ENCODE results near the gene SENP8.
A peak's percentile ranks its signal among the peaks of the same experiment; 100 is the strongest.

Gene SENP8

GRCh38 chr15:72113347-72114031 is 4.7 kb upstream of the SENP8 start:
- no peak for DNase-seq (ENCODE audit: low read depth in 2 of 2)

DNA sequence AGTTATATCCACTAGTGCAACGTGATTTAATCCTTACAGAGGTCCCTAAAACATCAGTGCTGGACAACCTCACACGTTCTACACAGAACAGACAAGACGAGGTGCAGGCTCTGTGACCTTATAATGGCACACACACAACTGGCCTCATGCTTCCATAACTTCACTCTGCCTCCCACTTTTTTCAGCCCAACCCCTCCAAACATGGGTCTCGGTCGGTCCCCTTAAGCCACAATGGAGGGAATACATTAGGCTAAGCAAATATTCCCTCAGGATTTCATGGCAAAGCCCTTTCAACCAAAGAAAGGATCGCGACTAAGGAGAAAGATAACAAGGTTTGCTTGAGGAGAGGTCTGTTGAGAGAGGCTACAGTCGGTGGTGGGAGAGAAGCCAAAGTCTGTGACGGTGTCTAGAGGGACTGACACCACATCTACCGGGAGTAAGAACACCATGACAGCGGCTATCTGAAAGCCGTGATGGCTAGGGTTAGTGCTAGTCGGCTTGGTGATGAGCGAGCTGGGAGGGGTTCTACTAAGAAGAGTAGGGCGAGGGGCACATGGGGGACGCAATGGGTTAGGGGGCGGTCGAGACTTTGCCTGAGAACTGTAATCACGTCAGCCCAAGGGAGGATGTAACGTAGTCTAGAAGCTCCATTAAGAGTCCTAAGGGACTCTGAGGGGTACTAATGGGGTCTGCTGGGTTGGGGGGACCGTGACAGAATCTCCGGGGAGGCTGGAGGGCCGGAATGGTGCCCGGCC is 1.3 kb upstream of the SENP8 start:
- no peak for DNase-seq (ENCODE audit: low read depth in 2 of 2)

DNA sequence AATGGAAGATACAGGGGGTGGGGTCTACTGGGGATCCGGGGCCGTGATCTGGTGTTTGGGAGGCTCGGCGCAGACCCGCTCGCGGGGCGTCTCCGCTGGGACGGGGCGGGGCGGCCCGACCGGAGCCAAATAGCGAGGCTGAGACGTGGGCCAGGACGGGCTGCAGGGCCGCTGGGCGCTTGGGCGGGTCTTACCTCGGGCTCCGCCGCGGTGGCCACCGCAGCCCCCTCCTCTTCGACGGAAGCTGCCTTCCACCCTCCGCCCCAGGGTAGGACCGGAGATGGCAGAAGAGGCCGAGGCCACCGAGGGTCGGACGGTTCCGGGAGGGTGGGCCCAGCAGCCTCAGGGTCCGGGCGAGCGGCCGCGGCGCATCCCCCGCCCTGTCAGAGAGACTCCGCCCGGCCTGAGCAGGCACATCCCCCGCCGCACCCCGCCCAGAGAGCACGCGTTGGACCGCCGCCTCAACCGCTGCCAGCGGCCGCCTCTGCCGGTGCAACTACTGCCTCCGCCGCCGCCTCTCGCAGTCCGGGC is 652 bp upstream of the SENP8 start:
- peak; percentile 34 to 36 for DNase-seq (ENCODE audit: low read depth in 2 of 2)

DNA sequence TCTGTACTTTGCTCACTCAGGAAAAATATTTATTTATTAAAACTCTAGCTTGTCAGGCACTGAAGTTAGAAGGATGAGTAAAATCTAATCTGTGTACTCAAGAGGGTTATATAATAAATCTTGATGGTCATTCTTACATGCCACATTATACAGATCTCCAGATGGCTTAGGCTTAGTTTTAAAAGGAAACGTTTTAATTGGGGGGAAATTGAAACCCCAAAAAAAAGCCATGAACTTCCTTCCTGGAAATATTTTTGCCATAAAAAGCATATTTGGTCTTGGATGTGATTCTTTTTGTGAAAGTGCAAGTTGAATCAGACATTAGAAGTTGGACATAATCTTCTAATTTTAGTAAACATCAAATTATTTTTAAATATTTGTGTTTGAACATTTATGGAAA is 6.0 kb downstream of the SENP8 start:
- DNase-seq (ENCODE audit: low read depth in 2 of 2) = no peak

- no peak for DNase-seq (ENCODE audit: low read depth in 2 of 2)
Observed at GRCh38 chr15:72127724-72128322, 9.6 kb downstream of the SENP8 start.

- no peak for DNase-seq (ENCODE audit: low read depth in 2 of 2)
Observed at GRCh38 chr15:72128359-72128758, 10.2 kb downstream of the SENP8 start.

- DNase-seq (ENCODE audit: low read depth in 2 of 2) = no peak
Observed at GRCh38 chr15:72130272-72130671, 12.1 kb downstream of the SENP8 start.

- DNase-seq (ENCODE audit: low read depth in 2 of 2) = no peak
Observed at GRCh38 chr15:72131922-72132321, 13.7 kb downstream of the SENP8 start.

DNA sequence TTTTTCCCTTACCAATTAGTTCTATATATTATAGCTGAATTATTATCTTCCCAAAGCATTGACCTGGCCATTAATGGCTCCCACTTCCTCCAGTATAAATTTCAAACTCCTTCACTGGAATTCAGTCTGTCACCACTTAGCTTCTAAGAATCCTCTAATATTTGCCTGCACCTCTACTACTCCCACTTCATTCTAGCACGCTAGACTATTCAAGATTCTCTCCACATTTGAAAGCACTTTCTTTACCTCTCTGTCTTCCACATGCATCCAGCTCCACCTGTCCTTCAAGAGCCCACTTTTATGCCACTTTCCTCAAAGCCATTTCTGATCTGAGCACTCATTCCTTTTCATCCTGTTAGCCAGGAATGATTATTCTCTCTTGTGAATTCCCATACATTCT is 15.0 kb downstream of the SENP8 start:
- no peak for DNase-seq (ENCODE audit: low read depth in 2 of 2)

- no peak for DNase-seq (ENCODE audit: low read depth in 2 of 2)
Observed at GRCh38 chr15:72135719-72136118, 17.5 kb downstream of the SENP8 start.

GRCh38 chr15:72136170-72137051 is 18.2 kb downstream of the SENP8 start:
- no peak for DNase-seq (ENCODE audit: low read depth in 2 of 2)

DNA sequence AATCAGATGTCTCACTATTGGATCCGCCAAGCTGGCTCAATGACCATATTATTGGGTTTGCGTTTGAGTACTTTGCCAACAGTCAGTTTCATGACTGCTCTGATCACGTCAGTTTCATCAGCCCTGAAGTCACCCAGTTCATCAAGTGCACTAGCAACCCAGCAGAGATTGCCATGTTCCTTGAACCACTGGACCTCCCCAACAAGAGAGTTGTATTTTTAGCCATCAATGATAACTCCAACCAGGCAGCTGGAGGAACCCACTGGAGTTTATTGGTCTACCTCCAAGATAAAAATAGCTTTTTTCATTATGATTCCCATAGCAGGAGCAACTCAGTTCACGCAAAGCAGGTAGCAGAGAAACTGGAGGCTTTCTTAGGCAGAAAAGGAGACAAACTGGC is 21.5 kb downstream of the SENP8 start:
- no peak for DNase-seq (ENCODE audit: low read depth in 2 of 2)

- DNase-seq (ENCODE audit: low read depth in 2 of 2) = no peak
Observed at GRCh38 chr15:72140088-72140487, 21.9 kb downstream of the SENP8 start.

- no peak for DNase-seq (ENCODE audit: low read depth in 2 of 2)
Observed at GRCh38 chr15:72141171-72142084, 23.2 kb downstream of the SENP8 start.

DNA sequence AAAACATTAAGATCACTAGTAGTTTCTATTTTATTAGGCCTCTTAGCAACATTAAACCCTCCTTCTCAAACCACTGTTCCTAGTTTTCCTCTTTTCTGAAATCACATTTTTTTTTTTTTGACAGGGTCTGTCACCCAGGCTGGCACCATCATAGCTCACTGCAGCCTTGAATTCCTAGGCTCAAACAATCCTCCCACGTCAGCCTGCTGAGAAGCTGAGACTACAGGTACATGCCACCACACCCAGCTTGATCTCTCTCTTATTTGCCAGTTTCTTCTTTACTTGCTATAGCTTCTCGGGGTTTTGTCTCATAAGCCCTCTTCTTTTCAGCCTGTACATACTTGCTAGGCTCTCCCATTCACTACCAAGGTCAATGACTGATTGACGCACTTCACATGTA is 28.0 kb downstream of the SENP8 start:
- no peak for DNase-seq (ENCODE audit: low read depth in 2 of 2)

DNA sequence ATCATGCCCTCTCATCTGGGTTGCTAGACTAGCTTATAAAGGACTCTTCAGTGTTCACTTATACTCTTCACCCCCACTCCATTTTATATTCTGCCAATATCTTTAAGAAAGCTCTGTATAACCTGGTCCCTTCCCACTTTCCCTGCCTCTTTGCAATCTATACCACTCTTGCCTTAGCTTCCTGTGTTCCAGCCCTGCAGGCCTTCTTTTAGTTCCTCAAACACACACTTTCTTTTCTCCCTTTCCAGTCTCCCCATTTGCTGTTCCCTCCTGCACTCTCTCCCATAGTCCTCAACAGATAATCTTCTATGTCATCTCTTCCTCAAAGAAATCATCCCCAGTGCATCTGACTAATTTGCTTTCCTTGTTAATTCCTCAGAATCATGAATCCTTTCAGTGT is 28.7 kb downstream of the SENP8 start:
- DNase-seq (ENCODE audit: low read depth in 2 of 2) = no peak

DNA sequence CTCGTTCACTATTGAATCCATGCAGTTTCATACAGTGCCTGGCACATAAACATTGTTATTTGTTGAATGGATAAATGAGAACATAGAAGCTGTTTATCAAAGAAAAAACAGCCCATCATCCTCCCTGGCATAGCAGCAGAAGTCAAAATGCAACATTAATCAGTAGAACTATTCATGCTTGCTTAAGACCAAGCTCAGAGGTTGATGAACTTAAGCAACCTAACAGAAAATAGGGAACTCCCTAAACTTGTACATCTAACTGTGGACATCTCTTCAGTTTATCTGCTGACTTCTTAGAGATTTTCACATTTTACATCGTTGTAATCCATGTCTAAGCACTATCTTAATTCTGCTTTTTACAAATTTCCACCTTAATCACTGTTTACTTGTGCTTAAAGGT is 29.2 kb downstream of the SENP8 start:
- DNase-seq (ENCODE audit: low read depth in 2 of 2) = no peak

DNA sequence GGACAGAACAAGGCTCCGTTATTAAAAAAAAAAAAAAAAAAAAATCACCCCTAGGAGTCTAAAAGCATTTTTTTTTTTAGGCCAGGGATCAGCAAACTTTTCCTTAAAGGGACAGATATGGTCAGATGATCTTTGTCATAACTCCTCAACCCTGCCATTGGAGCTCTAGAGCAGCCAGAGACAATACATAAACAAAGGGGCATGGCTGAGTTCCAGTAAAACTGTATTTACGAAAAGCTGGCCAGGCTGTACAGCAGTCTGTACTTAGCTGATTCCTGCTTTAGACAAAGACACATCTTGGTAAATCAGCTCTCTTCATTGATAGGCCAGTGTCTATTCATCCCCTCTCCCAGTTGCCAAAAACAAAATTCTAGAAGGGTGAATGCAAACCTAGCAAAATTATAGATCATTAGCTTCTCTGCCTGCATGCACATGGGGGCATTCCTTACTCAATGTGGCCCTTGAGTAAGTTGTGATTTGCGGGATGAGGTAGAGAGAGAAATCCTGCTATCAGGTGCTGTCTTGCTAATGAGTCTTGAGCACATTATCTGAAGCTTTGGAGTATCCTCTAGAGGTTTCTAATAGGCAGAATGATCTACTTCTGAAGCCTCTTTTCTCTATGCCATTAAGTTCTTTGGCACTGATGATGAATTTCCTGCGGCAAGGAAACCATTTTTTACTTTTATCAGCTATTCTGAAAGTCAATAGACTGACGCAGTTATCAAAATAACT is 35.2 kb downstream of the SENP8 start:
- no peak for DNase-seq (ENCODE audit: low read depth in 2 of 2)

GRCh38 chr15:72154316-72154715 is 36.1 kb downstream of the SENP8 start:
- DNase-seq (ENCODE audit: low read depth in 2 of 2) = no peak

DNA sequence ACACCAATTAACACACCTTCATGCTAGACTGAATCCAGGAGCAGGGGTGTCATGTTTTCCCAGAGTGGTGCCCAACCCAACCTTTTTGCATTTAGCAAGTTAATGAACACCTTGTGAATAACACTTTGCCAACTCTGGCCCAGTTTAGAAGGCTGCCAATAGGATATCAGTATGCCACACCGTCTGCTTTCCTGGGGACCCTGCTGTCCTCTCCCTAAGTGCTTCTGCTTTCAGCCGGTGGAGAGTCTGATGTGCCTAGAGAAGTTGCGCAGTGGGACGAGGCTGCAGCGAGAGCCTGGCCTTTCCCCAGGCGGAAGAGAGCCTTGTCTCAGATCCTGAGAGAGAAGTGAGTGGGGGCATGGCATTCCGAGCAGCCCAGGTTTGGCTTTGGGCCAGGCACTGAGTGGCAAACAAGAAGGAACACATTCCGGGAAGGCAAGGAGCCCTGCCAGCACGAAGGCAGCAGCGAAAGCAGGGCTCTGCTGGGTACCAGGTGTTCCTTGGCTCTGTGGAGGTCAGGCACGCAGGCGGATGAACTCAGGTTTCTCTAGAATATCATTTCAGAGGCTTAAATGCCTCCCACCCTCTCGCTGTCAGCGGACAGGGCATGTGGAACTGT is 36.9 kb downstream of the SENP8 start:
- DNase-seq (ENCODE audit: low read depth in 2 of 2) = no peak
